ENCODE results near the gene ZNF575. TPM values are rescaled to one million over a fixed set of nuclear protein-coding genes. Genes with fewer than 3 reads are reported as not detected.

ZNF575 gene
- polyA plus RNA-seq, 3 donors, result 0.25 to 0.79 (median 0.29) TPM

DNA sequence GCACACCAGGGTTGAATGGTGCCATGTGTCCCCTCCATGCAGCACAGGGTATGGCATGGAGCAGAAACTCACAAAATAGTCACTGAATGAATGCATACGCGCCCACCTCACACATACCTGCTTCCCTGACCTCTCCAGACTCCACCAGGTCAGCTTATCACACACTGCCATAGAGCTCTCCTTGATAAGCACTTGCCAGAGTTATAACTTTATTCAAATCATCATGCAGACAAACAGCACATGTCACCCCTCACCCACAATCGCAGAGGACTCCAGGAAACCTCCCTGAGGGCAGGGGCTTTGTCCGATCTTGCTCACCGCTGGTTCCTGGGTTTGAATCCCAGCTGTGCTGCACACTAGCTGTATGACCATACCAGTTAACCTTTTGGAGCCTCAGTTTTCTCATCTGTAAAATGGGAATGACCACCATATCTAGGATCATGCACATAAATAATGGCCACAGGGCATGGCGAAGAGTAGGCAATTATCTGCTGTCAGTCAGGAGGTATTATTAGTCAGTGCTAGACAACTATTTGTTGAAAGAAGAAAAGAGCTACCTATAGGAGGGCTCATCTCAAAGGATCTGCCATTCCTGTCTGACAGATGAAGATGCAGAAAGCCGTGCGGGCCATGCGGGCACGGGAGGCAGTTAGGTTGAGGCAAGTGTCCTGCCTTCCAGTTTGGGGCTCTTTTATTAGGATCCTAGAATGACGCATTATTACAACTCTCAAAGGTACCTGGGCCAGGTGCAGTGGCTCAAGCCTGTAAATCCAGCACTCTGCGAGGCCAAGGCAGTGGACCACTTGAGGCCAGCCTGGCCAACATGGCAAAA lies 28.4 kb downstream of the ZNF575 start:
- H3K9ac ChIP-seq (ENCODE audit: insufficient read depth, low read length, poor library complexity, severe bottlenecking), result peak overlapping the region; percentile 72
- peak overlapping the region; percentile 47 to 99 (median 95) for H3K27ac Mint-ChIP-seq
- H3K4me3 Mint-ChIP-seq, result no peak overlapping the region
- no peaks in the 10 kb centered on the region for H4K20me1 ChIP-seq (ENCODE audit: insufficient read depth, low read length)
- H3K9me3 ChIP-seq (replicated peaks in 1 of 2; ENCODE audit: control insufficient read depth in 1 of 2, insufficient read depth in 1 of 2, low read length in 2 of 2), result no peaks in the 10 kb centered on the region
- 95% methylated on average over 9 of the region's 12 CpGs for WGBS (ENCODE audit: insufficient coverage)
- no peak overlapping the region for H3K4me3 ChIP-seq (replicated peaks in 1 of 3; ENCODE audit: low read depth in 2 of 3, low read length in 3 of 3)
- no peak overlapping the region for H2AFZ ChIP-seq (ENCODE audit: insufficient read depth, low read depth, low read length, poor library complexity, severe bottlenecking)
- peaks cover 24 to 27% of the 10 kb centered on the region in 2 donors for H3K4me1 ChIP-seq (ENCODE audit: control insufficient read depth in 1 of 2, insufficient read depth in 2 of 2, low read length in 2 of 2)
- H3K27me3 ChIP-seq (ENCODE audit: control insufficient read depth in 2 of 2, insufficient read depth in 2 of 2, low read length in 2 of 2), result no peaks in the 10 kb centered on the region
- no peak for DNase-seq
- no peak overlapping the region for H3K4me2 ChIP-seq (replicated peaks; ENCODE audit: extremely low read depth, low read length, poor library complexity, severe bottlenecking)
- peaks cover 21% of the 10 kb centered on the region for H3K79me2 ChIP-seq (ENCODE audit: insufficient read depth, low read length)
- peaks cover 0 to 3% (median 0%) of the 10 kb centered on the region in 7 donors for H3K9me3 Mint-ChIP-seq
- intact Hi-C loops (cut with micrococcal nuclease), result no loop called here
- H3K27me3 Mint-ChIP-seq (ENCODE audit: low read depth in 3 of 3), result peaks cover 0 to 4% (median 0%) of the 10 kb centered on the region in 3 donors
- peaks cover 43% of the 10 kb centered on the region for H3K4me1 Mint-ChIP-seq
- H3K36me3 Mint-ChIP-seq, result peaks cover 37 to 54% of the 10 kb centered on the region in 2 donors
- H3K36me3 ChIP-seq (replicated peaks in 1 of 2; ENCODE audit: control insufficient read depth in 1 of 2, insufficient read depth in 2 of 2, low read length in 2 of 2), result peaks cover 9 to 40% of the 10 kb centered on the region in 2 donors
- TF ChIP-seq, protein P1, sequence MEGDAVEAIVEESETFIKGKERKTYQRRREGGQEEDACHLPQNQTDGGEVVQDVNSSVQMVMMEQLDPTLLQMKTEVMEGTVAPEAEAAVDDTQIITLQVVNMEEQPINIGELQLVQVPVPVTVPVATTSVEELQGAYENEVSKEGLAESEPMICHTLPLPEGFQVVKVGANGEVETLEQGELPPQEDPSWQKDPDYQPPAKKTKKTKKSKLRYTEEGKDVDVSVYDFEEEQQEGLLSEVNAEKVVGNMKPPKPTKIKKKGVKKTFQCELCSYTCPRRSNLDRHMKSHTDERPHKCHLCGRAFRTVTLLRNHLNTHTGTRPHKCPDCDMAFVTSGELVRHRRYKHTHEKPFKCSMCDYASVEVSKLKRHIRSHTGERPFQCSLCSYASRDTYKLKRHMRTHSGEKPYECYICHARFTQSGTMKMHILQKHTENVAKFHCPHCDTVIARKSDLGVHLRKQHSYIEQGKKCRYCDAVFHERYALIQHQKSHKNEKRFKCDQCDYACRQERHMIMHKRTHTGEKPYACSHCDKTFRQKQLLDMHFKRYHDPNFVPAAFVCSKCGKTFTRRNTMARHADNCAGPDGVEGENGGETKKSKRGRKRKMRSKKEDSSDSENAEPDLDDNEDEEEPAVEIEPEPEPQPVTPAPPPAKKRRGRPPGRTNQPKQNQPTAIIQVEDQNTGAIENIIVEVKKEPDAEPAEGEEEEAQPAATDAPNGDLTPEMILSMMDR (IDR thresholded peaks at IDR 0.05), result no peak
- peak overlapping the region; percentile 94 to 98 for H3K27ac ChIP-seq (ENCODE audit: low read depth in 1 of 2, low read length in 2 of 2)

DNA sequence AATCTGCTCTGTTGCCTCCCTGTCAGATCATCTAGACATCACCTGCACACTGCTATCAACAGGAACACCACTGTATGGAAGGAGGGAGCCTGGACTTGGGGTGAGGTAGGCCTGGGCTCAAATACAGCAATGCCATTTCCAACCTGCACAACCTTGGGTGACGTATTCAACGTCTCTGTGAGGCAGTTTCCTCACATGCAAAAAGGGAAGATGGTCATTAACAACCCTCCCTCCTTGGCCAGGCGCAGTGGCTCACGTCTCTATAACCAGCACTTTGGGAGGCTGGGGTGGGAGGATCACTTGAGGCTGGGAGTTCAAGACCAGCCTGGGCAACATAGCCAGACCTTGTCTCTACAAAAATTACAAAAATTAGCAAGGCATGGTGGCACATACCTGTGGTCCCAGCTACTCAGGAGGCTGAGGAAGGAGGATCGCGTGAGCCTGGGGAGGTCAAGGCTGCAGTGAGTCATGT lies 29.3 kb downstream of the ZNF575 start:
- peaks cover 43% of the 10 kb centered on the region for H3K4me1 Mint-ChIP-seq
- DNase-seq, result peak; percentile 75 to 89 (median 76)
- H3K27ac ChIP-seq (ENCODE audit: low read depth in 1 of 2, low read length in 2 of 2), result peak overlapping the region; percentile 94 to 98
- peak overlapping the region in 1 of 3 experiments; percentile 19 for H3K4me3 ChIP-seq (replicated peaks in 1 of 3; ENCODE audit: low read depth in 2 of 3, low read length in 3 of 3)
- 0% methylated on average over 1 of the region's 6 CpGs for WGBS (ENCODE audit: insufficient coverage)
- H3K9me3 ChIP-seq (replicated peaks in 1 of 2; ENCODE audit: control insufficient read depth in 1 of 2, insufficient read depth in 1 of 2, low read length in 2 of 2), result no peaks in the 10 kb centered on the region
- H4K20me1 ChIP-seq (ENCODE audit: insufficient read depth, low read length), result no peaks in the 10 kb centered on the region
- TF ChIP-seq, protein P1 (IDR thresholded peaks at IDR 0.05), result no peak
- intact Hi-C loops (cut with micrococcal nuclease), result no loop called here
- peaks cover 0 to 3% (median 0%) of the 10 kb centered on the region in 7 donors for H3K9me3 Mint-ChIP-seq
- peaks cover 39 to 52% of the 10 kb centered on the region in 2 donors for H3K36me3 Mint-ChIP-seq
- peak overlapping the region; percentile 90 to 99 (median 96) for H3K27ac Mint-ChIP-seq
- H3K36me3 ChIP-seq (replicated peaks in 1 of 2; ENCODE audit: control insufficient read depth in 1 of 2, insufficient read depth in 2 of 2, low read length in 2 of 2), result peaks cover 8 to 32% of the 10 kb centered on the region in 2 donors
- peak overlapping the region; percentile 41 to 67 for H3K4me3 Mint-ChIP-seq
- H3K9ac ChIP-seq (ENCODE audit: insufficient read depth, low read length, poor library complexity, severe bottlenecking), result peak overlapping the region; percentile 72
- peak overlapping the region; percentile 30 for H3K4me2 ChIP-seq (replicated peaks; ENCODE audit: extremely low read depth, low read length, poor library complexity, severe bottlenecking)
- H3K79me2 ChIP-seq (ENCODE audit: insufficient read depth, low read length), result peaks cover 21% of the 10 kb centered on the region
- H3K27me3 Mint-ChIP-seq (ENCODE audit: low read depth in 3 of 3), result peaks cover 0 to 4% (median 0%) of the 10 kb centered on the region in 3 donors
- peaks cover 24 to 27% of the 10 kb centered on the region in 2 donors for H3K4me1 ChIP-seq (ENCODE audit: control insufficient read depth in 1 of 2, insufficient read depth in 2 of 2, low read length in 2 of 2)
- H2AFZ ChIP-seq (ENCODE audit: insufficient read depth, low read depth, low read length, poor library complexity, severe bottlenecking), result peak overlapping the region; percentile 51
- H3K27me3 ChIP-seq (ENCODE audit: control insufficient read depth in 2 of 2, insufficient read depth in 2 of 2, low read length in 2 of 2), result no peaks in the 10 kb centered on the region
